Thoracic aorta (tissue), 2 donors: Measurements from ENCODE around the gene ZMYND11. TPM values are rescaled to one million over a fixed set of nuclear protein-coding genes. Genes with fewer than 3 reads are reported as not detected.

Source experiments
- ATAC-seq: fragments of 150-250 bp; one replicate; pipeline ENCODE4 v1.8.0; 2017; ENCODE audit warnings: low read depth; ENCODE audit not compliant: insufficient number of reproducible peaks, low FRiP score
- DNase-seq: peaks from one replicate; pipeline ENCODE4 v3.0.0-alpha.2; 2020; ENCODE audit warnings: low spot score
- H3K27ac ChIP-seq, 2 donors: fragments of 200-600 bp; sonication (generic); 1 replicate in 1 of 2; 2 replicates in 1 of 2; pipeline ENCODE4 v1.5.1; 2016; ENCODE audit warnings: mild to moderate bottlenecking in 2 of 2, moderate library complexity in 2 of 2
- H3K27me3 ChIP-seq: fragments of 200-600 bp; sonication (generic); replicated peaks from 2 replicates; pipeline ENCODE4 v1.6.0; 2016; ENCODE audit warnings: mild to moderate bottlenecking; ENCODE audit not compliant: insufficient read depth
- H3K36me3 ChIP-seq: fragments of 200-600 bp; sonication (generic); one replicate; pipeline ENCODE4 v1.5.1; 2016
- H3K4me1 ChIP-seq, 2 donors: fragments of 200-600 bp; sonication (generic); 1 replicate in 1 of 2; 2 replicates in 1 of 2; pipeline versions ENCODE4 v1.5.1 to v1.6.0; 2016; ENCODE audit warnings: low read depth in 2 of 2, mild to moderate bottlenecking in 1 of 2; ENCODE audit not compliant: control insufficient read depth in 1 of 2
- H3K4me3 ChIP-seq: fragments of 200-600 bp; sonication (generic); 2 replicates; pipeline ENCODE4 v1.5.1; 2016; ENCODE audit warnings: mild to moderate bottlenecking
- H3K9me3 ChIP-seq: fragments of 200-600 bp; sonication (generic); 2 replicates; pipeline ENCODE4 v1.5.1; 2016
- total RNA-seq, 2 donors: library from RNA; depleted of rRNA; stranded (reverse); fragments of >200 nt; gene quantifications; one replicate each; pipeline versions ENCODE4 v1.1.0 to v1.2.3, GENCODE V29; 2016
- TF ChIP-seq, protein P1 (sequence below): fragments of 200-600 bp; sonication (generic); IDR thresholded peaks from one replicate; pipeline ENCODE4 v1.5.1; 2019; ENCODE audit warnings: antibody characterized with exemption

Gene ZMYND11
- total RNA-seq, 2 donors from 2014 or later = 56.9 to 103 TPM

DNA sequence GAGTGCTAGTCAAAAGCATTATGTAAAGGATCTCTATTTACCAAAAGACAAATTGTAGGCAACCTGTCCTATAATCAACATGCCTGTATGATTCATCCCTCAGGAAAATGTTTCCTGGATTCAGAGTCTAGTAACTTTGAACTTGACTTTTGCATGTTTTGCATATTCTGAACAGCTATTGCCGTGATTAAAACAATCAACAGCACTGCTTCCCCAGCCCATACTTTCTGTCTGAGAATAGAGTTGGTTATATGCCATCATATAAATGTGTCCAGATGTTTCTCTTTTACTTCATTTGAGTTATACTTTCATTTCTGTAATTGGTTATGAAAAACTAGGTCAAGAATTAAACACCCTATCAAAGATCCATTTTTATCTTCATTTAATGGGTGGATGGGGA, 83.5 kb downstream of the ZMYND11 start:
- DNase-seq = no peak
- H3K27ac ChIP-seq = no peak overlapping the region
- ATAC-seq = no peak
- no peak overlapping the region for H3K4me3 ChIP-seq
- no peaks in the 10 kb centered on the region for H3K9me3 ChIP-seq
- H3K36me3 ChIP-seq = no peaks in the 10 kb centered on the region
- no peaks in the 10 kb centered on the region for H3K27me3 ChIP-seq
- H3K4me1 ChIP-seq = peaks cover 0 to 7% of the 10 kb centered on the region in 2 donors
- TF ChIP-seq, protein P1, sequence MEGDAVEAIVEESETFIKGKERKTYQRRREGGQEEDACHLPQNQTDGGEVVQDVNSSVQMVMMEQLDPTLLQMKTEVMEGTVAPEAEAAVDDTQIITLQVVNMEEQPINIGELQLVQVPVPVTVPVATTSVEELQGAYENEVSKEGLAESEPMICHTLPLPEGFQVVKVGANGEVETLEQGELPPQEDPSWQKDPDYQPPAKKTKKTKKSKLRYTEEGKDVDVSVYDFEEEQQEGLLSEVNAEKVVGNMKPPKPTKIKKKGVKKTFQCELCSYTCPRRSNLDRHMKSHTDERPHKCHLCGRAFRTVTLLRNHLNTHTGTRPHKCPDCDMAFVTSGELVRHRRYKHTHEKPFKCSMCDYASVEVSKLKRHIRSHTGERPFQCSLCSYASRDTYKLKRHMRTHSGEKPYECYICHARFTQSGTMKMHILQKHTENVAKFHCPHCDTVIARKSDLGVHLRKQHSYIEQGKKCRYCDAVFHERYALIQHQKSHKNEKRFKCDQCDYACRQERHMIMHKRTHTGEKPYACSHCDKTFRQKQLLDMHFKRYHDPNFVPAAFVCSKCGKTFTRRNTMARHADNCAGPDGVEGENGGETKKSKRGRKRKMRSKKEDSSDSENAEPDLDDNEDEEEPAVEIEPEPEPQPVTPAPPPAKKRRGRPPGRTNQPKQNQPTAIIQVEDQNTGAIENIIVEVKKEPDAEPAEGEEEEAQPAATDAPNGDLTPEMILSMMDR = no peak

GRCh38 chr10:219731-220472, 84.6 kb downstream of the ZMYND11 start:
- Histone ChIP-seq H3K27me3 (no peaks in the 10 kb centered on the region), H3K36me3 (no peaks in the 10 kb centered on the region), H3K4me1 (peaks cover 0 to 7% of the 10 kb centered on the region in 2 donors), H3K9me3 (no peaks in the 10 kb centered on the region), H3K27ac (no peak overlapping the region), H3K4me3 (no peak overlapping the region)
- ATAC-seq = no peak
- DNase-seq = no peak
- TF ChIP-seq, protein P1 = no peak

- H3K4me1 ChIP-seq = no peaks in the 10 kb centered on the region
- H3K4me3 ChIP-seq = no peak overlapping the region
- TF ChIP-seq, protein P1 = no peak
- no peaks in the 10 kb centered on the region for H3K27me3 ChIP-seq
- no peaks in the 10 kb centered on the region for H3K36me3 ChIP-seq
- DNase-seq (no peak), ATAC-seq (no peak)
- H3K27ac ChIP-seq = no peak overlapping the region
- H3K9me3 ChIP-seq = no peaks in the 10 kb centered on the region
Measured at GRCh38 chr10:224571-224970, 89.3 kb downstream of the ZMYND11 start.

- TF ChIP-seq, protein P1 = no peak
- no peaks in the 10 kb centered on the region for H3K27me3 ChIP-seq
- no peak overlapping the region for H3K4me3 ChIP-seq
- no peaks in the 10 kb centered on the region for H3K4me1 ChIP-seq
- no peaks in the 10 kb centered on the region for H3K36me3 ChIP-seq
- H3K27ac ChIP-seq = no peak overlapping the region
- DNase-seq (no peak), ATAC-seq (no peak)
- no peaks in the 10 kb centered on the region for H3K9me3 ChIP-seq
Measured at GRCh38 chr10:226018-226417, 90.8 kb downstream of the ZMYND11 start.

- Histone ChIP-seq H3K27me3 (no peaks in the 10 kb centered on the region), H3K27ac (no peak overlapping the region), H3K4me3 (no peak overlapping the region), H3K4me1 (no peaks in the 10 kb centered on the region), H3K9me3 (no peaks in the 10 kb centered on the region), H3K36me3 (no peaks in the 10 kb centered on the region)
- TF ChIP-seq, protein P1 = no peak
- ATAC-seq (no peak), DNase-seq (no peak)
Measured at GRCh38 chr10:227014-227413, 91.8 kb downstream of the ZMYND11 start.
